GM21423 (cell line): ENCODE measurements around the gene LYZL6.
"Not testable (repeated sequence)": the region's sequence is repeated elsewhere in the genome, so short reads cannot be mapped to it uniquely, and the experiment has no call there.

Source experiments
- ATAC-seq: cut with Tn5 transposase; IDR thresholded peaks from one replicate; pipeline ENCODE4 v1.9.1; 2021; ENCODE audit warnings: mild to moderate bottlenecking, moderate library complexity; ENCODE audit not compliant: unreplicated experiment

LYZL6 gene

DNA sequence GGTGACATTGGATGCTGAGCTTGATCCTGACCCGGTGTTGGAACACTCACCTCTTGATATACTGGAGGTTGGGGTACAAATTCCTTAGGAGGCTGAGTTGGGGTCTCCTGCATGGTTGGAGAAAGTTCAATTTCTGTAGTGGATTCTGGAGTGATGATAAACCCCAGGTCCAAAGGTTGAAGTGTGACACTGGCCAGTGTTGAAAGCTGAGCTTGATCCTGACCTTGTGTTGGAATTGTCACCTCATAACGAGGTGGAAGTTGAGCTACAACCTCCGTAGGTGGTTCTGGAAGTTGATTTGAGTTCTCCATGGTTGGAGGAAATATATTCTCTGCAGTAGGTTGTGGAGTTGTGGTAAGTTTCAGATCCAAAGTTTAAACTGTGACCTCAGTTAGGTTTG lies 34.1 kb downstream of the LYZL6 start:
- ATAC-seq: no peak

DNA sequence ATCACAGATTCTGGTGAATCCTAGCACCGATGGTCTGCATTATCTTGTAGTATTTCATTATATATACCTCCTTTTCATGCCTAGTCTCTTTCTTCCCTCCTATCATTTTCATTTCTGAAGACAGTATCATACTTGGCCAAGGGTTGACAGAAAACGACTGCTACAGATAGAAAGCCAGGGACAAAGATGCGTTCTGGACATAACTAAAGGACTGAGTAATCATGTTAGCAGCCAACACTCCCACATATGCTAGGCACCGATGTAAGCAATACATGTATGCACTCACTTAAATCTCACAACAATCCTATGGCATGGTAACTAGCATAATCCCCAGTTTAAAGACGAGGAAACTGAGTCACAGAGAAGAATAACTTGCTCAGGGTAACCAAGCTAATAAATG lies 35.8 kb downstream of the LYZL6 start:
- no peak for ATAC-seq

DNA sequence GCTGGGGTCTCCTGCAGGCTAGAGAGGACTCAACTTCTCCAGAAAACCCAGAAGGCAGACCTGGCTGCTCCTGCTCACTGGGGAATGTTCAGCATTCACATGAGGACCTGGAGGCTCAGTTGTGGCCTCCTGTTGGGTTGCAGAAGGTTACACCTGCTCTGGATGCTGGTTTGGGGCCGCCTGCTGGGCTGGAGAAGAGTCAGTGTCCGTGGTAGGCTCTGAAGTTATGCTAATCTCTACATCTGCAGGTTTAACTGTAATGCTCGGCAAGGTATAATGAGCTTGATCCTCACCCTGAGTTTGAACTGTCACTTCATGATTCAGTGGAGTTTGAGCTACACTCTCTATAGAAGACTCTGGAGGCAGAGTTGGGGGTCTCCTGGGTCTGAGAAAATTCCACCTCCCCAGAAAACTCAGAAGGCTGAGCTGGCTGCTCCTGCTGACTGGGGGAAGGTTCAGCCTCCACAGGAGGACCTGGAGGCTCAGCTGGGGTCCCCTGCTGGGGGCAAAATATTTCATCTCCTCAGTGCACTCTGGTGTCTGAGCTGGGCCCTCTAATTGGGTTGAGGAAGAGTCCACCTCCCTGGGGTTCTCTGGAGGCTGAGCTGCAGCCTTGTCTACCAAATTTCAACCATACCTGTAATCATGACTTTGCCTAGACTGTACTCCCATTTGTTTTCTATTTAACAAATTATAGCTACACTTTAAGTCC lies 36.4 kb downstream of the LYZL6 start:
- ATAC-seq: no peak

DNA sequence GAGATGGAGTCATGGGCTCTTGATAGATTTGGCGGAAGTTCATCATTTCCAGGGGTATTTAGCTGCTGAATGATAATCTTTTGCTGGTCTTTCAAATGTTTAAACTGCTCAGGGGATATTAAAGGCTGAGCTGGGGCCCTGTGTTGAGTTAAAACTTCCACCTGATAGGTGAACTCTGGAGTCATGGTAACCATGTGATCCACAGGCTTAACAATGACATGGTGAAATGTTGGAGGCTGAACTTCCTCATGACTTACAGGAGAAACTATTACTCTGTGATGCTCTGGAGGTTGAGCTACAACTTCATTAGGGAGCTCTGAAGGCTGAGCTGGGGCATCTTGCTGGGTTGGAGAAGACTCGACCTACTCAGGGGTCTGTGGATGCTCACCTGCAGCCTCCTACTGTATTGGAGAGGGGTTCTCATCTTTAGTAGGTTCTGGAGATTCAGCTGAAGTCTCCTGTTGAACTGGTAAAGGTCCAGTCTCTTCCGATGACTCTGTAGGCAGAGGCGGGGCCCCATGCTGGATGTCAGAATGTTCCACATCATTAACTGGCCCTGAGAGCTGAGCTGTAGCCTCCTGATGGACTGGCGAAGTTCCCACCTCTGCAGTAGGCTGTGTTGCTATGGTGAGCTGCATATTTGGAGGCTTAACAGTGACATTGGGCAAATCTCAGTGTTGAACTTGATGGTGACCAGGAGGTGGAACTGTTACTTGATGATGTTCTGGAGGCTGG lies 37.2 kb downstream of the LYZL6 start:
- no peak for ATAC-seq

DNA sequence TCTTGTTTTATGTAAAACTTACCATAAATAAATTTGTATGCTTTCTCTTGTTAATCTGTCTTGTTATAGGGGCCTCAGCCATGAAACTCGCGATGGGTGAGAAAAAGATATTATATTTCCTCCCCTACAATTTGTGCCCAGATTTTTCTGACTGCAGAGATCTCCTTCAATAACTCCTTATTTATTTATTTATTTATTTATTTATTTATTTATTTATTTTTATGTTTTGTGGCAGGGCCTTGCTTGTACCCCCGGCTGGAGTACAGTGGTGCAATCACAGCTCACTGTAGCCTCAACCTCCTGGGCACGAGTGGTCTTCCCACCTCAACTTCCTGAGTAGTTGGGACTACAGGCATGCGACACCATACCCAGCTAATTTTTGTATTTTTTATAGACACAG lies 40.1 kb downstream of the LYZL6 start:
- no peak for ATAC-seq

DNA sequence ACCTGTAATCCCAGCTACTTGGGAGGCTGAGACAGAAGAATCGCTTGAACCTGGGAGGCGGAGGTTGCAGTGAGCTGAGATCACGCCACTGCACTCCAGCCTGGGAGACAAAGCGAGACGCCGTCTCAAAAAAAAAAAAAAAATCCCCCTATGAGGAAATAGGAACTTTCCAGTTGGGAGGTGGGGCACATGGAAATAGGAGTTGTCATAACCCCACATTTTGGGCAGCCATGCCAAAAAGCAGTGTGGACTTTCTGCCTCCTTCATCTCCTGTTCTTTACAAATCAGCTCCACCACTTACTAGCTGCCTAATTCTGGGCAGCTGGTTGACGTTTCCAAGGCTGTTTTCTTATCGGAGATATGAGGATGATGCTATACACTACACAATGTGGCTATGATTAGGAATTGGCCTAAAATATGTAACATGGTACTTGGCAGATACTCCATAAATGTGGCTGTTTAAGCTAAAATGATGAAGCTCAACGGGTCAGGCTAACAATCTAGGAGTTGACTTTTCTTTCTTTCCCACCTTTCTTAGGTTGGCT lies 41.8 kb downstream of the LYZL6 start:
- ATAC-seq: no peak

DNA sequence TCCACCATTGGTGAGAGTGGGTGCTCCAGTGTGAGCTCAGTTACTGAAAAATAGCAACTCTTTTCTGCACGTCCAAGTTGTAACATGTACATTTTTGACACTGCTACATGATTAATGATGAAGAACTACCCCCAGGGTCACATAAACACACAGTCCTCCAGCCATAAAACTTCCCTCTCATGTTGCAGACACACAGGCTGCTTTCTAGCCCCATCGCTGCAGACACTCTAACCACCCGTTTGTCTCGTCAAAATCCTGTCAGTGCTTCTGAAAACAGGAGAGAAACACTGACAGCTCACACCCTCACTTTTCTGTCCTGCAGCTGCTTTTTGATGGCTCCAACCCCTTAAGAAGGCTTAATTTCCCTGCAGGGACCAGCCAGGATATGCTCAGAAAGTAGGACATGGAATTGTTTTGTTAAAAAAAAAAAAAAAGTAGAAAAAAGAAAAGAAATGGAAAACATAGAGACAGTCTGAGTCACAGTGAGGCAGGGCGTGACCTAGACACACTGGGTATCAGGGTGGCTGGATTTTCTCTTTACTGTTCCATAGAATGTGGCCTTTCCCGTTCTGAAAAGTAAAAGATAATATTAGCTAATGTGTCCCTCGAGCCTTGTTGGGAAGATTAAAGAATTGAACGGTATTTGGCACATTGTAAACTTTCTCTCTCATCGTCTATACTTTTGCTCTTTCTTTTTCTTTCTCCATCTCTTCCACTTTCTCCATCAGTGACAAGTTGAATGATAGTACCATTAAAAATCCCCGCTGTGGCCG lies 42.6 kb downstream of the LYZL6 start:
- ATAC-seq: no peak

DNA sequence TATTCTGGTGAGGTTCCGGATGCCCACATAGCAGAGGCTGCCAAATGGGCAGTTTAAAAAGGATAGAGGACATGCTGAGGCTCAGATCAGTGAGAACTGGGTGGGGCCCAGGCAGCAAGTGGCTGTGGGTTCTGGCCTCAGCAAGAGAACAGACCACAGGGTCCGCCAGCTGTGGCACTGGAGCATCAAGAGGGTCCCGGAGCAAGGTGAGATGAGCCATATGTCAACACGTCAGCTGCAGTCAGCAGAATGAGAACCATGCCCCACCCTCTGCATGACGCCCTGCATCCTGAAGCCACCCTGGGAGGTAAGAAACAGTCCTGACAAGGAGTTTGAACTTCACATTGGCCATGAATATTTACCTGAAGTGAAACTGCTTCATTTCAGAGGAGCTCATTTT lies 43.2 kb downstream of the LYZL6 start:
- no peak for ATAC-seq

DNA sequence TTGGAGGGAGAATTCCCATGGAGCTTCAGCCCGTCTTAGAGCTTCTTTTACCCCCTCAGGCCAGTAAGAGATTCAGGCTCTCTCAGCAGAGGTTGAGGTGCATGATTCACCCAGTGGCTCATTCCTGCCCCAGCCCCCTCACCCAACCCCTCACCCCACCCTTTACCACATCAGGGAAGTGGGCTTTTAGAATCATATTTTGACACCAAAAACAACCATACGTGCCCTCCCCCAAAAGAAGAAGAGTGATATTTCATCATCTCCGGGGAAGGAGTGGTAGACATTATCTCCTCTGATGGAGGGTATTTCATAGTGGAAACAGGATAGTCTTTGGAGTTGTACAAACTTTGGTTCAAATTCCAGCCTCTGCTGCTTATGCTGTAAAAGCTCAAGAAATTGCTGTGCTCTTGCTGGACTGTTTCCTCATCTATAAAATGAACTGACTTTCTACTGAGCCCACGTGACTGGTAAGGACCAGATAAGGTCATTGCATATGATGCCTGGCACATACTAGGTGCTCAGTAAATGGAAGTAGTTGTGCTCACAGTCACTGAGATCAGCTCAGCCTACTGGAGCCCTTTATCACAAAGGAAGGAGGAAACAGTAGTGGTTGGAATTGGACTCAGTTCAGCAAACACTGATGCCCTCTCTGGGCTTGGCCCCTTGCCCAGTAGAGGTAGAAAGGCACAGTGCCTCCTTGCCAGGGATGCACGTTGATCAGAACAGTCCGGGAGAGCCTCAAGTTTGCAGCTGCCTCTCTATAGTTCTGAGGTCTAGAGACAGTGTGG lies 45.0 kb downstream of the LYZL6 start:
- no peak for ATAC-seq

DNA sequence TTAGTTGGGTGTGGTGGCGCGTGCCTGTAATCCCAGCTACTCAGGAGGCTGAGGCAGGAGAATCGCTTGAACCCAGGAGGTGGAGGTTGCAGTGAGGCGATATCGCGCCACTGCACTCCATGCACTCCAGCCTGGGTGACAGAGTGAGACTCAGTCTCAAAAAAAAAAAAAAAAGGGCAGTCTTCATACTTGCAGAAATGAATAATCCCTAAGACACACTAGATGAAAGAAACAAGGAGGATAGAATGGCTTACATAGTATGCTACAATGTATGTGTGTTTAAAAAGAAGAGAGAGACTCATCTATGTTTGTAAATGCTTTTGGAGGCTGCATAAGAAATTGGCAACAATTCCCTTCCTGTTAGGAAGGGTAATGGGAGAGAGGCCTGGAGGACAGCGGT lies 45.7 kb downstream of the LYZL6 start:
- ATAC-seq: not testable (repeated sequence)

DNA sequence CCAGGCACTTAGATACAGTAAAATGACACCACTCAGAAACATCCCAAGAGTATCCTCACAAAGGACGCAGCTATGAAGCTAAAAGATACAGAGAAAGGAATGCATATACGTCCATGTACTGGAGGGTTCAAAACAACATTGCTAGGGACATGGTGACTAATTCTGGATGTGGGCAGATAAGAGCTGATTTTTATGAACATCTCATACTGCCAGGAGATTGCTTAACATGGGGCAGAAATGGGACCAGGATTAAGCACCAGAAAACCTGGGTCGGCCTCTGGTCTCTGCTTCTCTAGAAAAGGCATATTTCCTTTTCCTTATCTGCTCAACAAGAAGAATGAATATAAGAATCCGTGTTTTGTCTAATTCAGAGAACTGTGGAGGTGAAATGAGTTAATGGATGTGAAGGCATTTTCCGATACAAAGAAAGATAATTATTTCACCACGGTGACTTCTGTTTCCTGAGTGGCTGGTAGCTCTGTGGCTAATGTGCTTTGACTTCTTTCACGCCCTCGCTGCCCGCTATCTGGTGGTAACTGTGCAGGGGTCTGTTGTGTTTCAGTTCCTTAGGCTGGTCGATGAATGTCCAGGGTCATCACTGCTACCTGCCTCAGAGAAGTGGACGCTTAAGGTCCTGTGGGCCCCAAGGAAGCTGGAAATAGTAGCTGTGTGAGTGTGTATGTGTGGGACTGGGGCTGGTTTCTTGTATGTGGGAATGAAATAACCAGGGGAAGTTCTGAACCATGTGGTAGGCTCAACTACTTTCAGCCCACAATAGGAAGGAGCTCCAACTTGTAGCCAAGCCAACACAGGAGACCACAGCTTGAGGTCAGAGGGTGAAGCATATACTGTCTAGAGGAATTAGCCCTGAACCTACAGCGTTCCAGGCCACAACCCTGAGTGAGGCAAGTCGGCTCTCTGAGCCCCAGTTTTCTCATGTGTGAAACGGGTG lies 47.6 kb downstream of the LYZL6 start:
- ATAC-seq: peak; percentile 61

DNA sequence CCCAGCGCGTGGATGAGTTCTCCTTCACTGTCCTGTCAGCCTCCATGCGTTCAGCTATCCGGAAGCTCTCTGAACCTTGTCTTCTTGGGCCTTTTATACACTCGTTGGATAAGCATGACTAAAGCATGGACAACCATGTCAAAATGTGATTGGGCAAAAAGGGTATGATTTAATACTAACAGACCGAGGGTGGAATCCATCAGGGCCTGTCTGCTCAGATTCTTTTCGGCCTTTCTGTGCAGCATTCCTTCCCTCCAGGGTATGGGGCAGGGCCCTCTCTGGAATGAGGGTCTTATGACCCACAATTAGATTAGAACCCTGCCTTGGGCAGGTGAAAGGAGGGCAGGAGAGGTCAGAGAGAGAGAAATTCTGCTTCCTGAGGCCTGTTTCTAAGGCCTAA lies 49.3 kb downstream of the LYZL6 start:
- no peak for ATAC-seq

DNA sequence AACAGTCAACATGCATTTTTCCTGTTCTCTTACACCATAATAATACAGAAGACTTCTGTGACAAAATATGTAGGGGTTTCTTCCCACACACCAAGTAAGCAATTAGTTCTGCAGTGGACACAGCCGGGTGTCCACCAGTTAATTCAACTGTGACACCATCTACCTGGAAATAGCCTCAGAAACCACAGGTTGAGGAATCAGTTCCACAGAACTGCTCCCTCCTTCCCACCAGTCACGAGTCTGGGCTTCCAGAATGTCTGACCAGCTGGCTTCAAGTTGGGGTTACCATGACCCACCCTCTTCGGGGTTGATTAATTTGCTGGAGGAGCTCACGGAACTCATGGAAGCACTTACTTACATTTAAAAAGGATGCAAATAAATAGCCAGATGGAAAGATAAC lies 49.8 kb downstream of the LYZL6 start:
- ATAC-seq: no peak

DNA sequence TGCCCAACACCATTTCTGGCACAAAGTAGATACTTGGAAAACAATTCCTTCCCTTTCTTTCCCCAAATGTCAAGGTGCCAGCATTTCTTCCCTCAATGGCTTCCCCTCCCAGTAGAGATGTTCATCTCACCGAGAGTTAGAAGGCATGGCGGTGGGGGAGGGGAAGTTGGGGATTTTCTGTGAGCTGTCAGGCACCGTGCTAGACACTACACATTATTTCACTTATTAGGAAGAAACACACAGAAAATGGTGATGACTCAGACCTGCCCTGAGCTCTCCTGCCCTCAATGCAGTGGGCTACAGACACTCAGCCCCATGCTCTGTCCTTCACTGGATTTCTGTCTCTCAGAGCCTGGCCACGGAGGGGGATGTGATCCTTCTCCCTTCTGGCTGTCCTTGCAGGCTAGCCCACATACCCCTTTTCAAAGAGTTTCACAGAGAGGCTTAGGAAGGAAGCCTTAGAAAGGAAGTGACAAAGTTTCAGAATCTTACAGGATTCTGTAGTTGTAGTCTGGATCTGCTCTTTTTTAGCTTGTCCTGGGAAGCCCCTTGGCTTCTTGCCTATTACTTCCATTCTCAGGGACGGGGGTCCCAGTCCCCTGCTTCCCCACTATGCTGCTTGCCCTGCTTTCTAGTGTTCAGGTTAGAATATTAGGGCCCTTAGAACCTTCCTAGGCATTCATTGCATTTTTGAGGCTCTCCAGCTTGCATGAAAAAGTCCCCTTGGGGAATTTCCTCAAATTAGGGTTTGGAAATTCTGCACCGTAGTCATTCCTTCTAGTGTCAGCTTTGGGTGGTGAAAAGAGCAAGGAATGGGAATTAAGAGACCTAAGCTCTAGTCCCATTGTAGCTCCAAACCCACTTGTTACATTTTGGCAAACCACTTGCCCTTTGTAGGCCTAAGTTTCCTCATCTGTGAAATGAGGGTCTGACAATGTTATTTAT lies 51.1 kb downstream of the LYZL6 start:
- no peak for ATAC-seq

DNA sequence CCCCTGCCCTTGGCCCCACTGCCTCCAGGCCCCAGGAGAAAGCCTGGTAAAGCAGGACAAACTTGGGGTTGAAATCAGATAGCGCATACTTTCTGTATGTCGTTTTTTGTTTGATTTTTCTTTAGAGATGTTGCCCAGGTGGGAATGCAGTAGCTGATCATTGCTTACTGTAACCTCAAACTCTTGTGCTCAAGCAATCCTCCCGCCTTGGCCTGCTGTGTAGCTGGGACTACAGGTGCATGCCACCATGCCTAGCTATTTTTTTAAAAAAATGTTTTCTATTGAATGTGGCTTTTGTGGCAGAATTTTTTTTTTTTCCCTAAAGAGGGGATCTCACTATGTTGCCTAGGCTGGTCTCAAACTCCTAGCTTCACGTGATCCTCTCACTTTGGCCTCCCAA lies 52.2 kb downstream of the LYZL6 start:
- no peak for ATAC-seq

DNA sequence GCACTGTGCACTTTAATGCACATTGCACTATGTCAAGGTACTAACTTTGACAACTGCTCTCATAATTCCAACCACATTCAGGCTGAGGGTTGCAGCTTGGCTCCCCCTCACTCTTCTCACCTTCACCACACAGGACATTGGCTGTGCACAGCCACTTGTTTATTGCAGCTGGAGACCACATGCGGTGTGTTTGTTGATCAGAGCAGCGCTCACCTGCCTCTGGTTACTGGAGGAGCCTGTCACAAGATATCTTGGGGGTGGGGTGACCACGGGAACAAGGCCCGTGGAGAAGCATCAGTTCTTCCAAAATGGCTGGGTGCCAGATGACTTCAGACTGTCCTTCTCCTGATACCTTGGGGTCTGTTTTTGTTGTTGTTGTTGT lies 52.7 kb downstream of the LYZL6 start:
- ATAC-seq: peak; percentile 55

DNA sequence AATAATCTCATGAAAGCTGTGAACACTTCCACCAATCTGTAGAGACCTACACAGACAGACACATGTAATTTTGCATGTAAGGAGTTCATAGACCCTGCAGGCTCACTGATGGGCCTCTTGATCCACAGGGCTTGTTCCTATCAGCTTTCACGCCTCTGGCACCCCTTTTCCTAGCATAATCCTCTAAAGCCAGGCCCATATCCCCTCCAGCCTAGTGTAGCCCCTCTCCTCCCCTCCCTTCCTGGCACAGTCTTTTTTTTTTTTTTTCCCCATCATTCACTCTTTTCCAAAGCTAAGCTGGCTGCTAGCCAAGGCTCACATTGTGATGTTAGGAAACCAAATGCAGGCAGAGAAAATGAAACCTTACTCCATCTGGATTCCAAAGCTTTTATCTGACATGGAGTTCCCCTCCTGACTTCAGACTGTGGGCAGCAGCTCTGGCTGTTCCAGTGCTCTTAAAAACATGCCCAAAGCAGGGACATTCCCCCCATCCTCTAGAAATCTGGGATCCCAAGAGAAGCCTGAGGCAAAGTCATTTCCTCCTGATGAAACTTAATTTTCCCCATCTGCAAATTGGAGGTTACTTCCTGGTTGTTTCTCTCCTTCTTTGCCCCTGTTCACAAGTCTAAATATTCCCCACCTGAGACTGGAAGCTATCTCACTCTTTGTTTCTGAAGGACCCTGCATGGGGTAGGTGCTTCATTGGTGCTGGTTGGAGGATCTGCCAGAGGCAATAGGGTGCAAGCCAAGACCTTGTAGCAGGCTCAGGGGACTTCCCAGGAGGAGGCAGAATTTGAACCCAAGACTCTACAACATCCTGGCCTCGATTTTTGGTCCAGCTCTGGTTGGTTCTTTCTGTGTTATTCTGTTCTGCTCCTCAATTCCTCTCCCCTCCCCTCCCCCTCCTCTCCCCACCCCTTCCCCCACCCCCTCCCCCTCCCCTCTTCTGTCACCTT lies 53.4 kb downstream of the LYZL6 start:
- ATAC-seq: no peak

DNA sequence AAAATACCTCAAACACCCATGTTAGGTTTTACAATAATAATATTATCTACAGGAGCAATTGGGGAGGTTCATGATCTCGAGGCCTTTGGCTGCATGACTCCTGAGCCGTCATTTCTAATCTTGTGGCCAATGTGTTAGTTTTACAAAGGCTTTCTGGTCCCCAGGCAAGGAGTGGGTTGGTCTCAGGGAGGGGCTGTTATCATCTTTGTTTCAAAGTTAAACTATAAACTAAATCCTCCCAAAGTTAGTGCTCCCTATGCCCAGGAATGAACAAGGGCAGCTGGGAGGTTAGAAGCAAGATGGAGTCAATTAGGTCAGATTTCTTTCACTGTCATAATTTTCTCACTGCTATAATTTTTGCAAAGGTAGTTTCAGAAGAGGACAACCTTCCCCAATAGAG lies 54.3 kb downstream of the LYZL6 start:
- ATAC-seq: no peak
